GM18870 (cell line): ENCODE results near the gene SSR4.

Source experiments
- ATAC-seq: cut with Tn5 transposase; IDR thresholded peaks from one replicate; pipeline ENCODE4 v1.9.1; 2021; ENCODE audit warnings: moderate library complexity; ENCODE audit not compliant: unreplicated experiment

Gene SSR4

DNA sequence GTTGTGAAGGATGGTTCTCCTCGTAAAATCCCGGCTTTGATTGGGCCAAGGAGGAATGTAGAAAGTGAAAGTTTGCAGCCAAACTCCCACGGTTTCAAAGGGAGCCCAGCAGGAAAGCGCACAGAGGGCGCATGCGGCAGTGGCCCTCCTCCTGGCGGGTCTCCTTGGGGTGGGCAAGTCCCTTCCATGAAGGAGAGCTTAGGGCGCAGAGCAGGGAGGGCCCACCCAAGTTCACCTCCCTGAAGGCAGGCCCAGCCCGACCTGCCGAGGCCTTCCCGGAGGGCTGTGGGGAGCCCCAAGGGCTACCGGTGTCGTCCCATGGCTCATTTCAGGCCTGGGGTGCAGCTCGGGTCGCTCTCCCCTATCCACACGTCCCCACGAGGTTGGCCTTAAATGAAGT is 33.8 kb downstream of the SSR4 start:
- ATAC-seq, result no peak

DNA sequence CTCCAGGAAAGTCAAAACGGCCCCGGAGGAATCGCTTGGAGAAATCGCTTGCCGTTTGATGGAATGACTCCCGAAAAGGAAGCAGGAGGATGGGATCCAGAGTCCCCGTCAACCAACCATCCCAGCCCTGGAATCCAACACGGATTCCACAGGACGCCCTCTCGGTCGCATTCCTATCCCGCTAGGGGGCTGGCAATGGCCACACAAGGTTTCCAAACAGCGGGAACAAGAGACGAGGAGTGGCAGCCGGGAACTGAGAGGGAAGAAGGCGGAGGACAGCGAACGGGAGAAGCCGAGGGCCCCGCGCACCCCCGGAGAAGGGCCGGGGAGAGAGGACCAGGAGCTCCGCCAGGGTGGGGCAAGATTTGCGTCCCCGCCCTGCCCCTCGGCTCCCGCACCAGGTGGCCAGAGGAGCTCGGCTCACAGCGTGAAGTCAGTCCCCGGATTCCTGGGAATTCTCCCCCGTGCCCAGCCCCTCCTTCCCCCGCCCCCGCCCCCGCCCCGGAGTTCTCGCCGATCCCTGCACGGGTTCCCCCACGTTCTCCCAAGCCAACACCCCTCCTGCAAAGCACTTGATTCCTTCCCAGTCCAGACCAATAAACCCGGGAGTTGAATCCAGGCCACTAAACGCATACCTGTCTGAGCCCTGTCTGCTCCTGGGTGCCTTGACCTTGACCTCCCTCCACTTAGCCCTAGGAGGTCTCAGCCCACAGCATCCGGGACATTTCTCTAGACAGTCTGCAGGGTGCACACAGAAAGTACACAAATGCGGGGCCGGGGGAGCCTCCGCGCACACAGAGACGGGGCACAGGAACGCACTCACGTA is 34.5 kb downstream of the SSR4 start:
- no peak for ATAC-seq

- no peak for ATAC-seq
Observed at GRCh38 chrX:153829549-153829798, 35.0 kb downstream of the SSR4 start.

GRCh38 chrX:153829799-153830639 is 35.6 kb downstream of the SSR4 start, which contains the start of gene PDZD4:
Gene PDZD4, minus strand, starts transcription at chrX:153830544. Its CDS starts 246 bp downstream, at chrX:153830298.
- no peak for ATAC-seq

- no peak for ATAC-seq
Observed at GRCh38 chrX:153830640-153831428, 36.4 kb downstream of the SSR4 start.

DNA sequence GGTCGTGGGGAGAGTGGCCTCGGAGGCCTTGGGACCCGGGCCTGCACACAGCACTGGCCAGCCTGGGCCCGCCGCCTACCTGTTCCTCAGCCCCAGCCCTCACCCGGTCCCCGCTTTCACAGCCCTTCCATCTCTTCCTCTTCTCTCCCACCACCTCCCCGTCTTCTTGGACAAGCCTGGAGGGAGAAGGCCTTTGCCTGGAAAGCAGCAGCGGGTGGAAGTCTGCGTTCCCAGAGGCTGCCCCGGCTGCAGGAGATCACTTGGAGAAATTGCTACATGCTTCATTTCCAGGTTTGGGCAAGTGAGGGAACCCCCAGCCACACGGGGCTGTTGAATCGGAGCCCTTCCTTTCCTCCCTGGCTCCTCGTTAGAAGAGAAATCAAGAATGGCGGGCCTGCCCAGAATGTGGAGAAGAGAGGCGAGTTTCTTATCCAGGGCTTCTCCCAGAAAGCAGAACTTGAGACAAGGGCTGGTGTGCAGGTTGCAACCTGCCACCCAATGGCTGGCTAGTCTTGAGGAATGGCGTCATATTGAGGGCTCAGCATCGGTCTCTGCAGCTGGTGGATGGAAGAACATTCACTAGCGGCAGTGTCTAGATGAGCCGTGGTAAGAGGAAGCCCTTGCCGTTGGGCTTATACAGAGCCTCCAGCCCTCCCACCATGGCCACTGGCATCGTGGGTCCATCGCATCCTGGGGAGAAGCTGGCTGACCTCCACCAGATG is 37.1 kb downstream of the SSR4 start:
- no peak for ATAC-seq

DNA sequence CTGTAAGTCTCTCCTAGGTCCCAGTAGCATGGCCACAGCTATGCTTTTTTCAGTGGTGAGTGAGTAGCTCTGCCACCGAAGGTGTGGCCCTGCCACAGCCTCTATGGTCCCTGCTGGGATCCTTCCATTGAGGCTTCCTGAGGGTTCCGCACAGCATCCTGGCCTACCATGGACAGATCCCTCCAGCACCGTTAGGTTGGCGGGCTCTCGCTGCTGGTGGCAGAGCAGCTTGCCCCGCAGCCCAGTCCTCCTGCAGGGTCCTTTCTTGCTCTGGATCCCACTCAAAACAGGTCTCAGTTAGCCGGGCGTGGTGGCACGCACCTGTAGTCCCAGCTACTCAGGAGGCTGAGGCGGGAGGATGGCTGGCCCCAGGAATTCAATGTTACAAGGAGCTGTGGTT is 38.3 kb downstream of the SSR4 start:
- ATAC-seq, result no peak

DNA sequence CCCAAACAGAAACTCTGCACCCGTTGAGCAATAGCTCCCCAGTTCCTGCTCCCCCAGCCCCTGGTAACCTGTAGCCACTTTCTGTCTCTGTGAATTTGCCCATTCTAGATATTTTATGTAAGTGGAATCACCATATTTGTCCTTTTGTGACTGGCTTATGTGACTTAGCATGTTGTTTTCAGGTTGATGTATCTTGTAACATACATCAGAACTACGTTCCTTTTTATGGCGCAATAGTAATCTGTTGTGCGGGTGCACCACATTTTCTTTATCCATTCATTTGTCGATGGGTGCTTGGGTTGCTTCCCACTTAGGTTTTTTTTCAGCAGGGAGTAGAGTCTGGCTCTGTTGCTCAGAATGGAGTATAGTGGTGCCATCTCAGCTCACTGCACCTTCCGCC is 42.5 kb downstream of the SSR4 start:
- ATAC-seq, result no peak

DNA sequence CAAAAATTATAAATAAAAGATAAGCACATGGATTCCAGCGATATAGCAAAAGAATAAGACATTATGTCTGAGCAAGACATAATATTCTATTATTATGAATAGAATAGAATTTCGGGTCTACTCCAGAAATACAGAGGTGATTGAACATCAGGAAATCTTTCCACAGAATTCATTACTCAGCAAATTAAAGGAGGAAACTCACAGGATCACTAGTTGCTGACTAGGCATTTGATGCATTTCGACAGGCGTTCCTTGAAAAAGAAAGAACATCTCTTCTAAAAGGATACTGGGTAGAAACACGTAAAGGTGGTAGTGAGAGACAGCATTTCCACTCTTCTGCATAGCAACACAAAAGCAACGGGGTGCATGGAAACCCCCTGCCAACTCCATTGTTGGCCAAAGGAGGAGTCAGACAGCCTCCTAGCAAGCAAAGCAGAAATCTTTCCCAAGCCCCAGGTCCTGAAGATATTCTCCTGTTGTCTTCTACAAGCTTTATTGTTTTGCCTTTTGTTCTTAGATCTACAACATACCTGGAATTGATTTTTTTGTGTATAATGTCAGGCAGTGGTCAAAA is 50.1 kb downstream of the SSR4 start:
- no peak for ATAC-seq

DNA sequence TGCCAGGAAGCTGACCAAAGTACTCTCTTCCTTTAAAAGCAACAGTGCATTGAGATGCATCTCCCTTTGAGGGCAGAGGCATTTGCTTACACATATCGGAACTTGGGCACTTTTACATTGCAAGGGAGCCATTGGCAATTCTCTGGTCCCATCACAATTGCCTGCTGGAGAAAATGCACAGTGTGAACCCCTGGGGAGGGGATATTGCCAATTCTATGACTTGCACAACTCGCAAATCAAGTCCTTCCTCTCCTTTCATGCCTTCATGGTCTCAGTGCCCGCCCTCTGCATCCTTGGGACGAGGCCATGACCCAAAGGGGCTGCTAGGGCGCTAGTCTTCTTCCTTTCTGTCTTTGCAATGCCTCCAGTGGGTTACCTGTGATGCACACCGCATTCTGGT is 50.7 kb downstream of the SSR4 start:
- no peak for ATAC-seq

- ATAC-seq, result no peak
Observed at GRCh38 chrX:153845842-153846241, 51.4 kb downstream of the SSR4 start.
